GM10248 (cell line): ENCODE measurements around the gene TRIM31.

Experiments used
- CTCF ChIA-PET: fragments of 300-600 bp; sonication (Branson Sonifier 250); formaldehyde crosslinking; extraction: SDS; loops from one replicate; lab custom pipeline; 2021; ENCODE audit warnings: antibody characterized with exemption; lab: Yijun Ruan, JAX
- POLR2A ChIA-PET: fragments of 350-650 bp; sonication (Branson Sonifier 250); formaldehyde crosslinking; extraction: SDS; loops from one replicate; lab custom pipeline; 2020; ENCODE audit warnings: antibody characterized with exemption; lab: Yijun Ruan, JAX
- DNase-seq: peaks from one replicate; pipeline ENCODE4 v3.0.0; 2012; ENCODE audit errors: extremely low spot score
- CTCF ChIP-seq: IDR thresholded peaks from 2 replicates; pipeline ENCODE4 v1.5.1; 2012; ENCODE audit warnings: mild to moderate bottlenecking, low read depth; ENCODE audit errors: extremely low read depth, missing control alignments, control extremely low read depth

Gene TRIM31

DNA sequence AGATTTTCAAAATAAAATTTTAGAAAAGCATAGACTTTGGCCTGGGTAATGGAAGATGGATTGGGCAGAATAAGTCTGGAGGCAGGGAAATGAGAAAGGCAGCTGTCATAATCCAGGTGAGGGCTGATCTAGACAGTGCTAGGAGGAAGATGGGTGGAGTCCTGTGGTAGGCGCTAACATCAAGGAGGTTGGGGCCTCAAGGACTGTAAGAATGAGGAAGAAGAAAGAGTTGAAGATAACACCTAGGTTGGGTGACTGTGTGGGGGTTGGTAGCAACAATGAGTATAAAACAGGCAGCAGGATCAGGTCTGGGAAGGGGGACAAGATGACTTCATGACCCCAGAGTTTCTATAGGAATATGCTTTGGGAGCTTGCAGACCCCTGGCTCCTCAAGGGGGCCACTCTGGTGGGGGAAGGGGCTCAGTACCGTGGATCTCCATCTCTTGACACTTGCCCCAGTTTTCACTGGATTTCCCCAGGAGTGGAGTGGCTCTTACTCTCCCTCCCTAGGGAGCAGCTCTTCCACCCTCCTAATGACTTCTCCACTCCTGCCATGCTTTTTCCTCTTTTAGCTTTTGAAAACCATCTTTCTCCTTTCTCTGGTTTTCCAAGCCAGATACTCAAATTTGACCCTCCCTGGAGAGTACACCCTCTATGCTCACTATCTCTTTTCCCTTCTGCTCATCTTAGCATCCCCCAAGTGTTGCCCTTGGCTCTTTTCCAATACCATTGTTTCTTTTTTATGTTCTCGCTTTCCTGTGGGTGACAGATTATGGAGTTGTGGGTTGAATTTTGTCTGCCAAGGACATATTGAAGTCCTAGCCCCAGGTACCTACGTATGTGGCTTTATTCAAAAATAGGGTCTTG, 14.8 kb downstream of the TRIM31 start:
- ChIA-PET CTCF (interaction anchor here (0.9 to 4.4 kb wide), 2 partner anchors 33 to 37 kb away, joined by 3 to 19 read pairs; partner anchors contain the start of gene POLR1H), POLR2A (no interaction called here)
- no peak for TF ChIP-seq CTCF
- DNase-seq, result peak; percentile 22

DNA sequence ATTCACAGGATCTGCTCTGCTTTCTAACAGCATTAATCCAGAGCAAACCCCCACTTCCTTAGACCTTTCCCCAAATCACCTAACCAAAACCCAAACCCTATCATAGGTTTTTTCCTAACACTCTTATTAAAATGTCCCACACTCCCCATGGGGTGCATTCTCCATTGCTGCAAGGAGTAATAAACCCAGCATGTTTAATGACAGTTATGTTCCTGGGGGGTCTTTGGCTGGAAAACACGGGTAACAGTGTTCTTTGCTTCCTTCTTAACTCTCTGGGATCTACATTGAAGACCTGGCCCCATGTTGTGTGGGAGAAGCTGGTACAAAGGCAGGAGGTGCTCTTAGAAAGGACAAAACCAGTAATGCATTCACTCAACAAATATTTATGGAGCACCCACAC, 16.1 kb downstream of the TRIM31 start:
- ChIA-PET POLR2A (no interaction called here), CTCF (interaction anchor here (4.4 kb wide), 1 partner anchor 35 kb away, joined by 19 read pairs; no protein-coding TSS in a partner anchor)
- no peak for DNase-seq
- TF ChIP-seq CTCF, result no peak

DNA sequence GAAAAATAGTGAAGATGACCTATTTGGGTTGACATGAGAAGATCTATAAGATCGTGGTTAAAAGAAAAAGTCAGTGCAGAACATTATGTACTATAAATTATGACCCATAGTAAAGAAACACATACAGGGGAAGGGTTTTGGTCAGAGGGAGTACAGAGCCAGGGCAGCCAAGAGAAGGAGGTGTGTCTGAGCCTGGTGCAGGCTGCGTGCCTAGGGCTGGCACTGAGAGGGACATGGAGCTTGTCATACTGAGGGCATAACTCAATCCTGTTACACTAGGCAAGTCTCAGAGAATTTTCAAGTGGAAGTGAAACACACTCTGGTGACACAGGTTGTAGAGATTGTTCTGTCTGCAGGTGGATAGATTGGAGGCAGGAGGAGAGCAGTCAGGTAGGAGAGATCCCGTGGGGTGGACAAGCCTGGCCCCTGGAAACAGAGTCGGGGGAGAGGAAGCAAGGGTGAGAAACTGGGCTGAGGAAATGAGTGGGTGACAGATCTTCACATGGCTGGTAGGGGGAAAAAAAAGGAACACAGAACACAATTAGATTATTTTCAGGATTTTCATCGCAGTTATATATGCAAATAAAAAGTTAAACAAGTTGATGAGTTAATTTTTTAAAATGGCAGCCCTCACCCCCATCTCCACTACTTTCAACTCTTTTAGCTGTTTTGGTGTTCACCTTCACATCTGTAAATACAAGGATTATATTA, 18.8 kb downstream of the TRIM31 start:
- DNase-seq, result no peak
- no peak for TF ChIP-seq CTCF
- ChIA-PET POLR2A (no interaction called here), CTCF (interaction anchor here (1.1 to 9.1 kb wide), 3 partner anchors 10 to 39 kb away, joined by 3 to 58 read pairs (median 11); no protein-coding TSS in a partner anchor)

GRCh38 chr6:30092852-30093543, 19.9 kb downstream of the TRIM31 start:
- no peak for DNase-seq
- CTCF ChIA-PET, result interaction anchor here (1.6 to 9.1 kb wide), 3 partner anchors 11 to 39 kb away, joined by 8 to 58 read pairs (median 11); no protein-coding TSS in a partner anchor
- POLR2A ChIA-PET, result no interaction called here
- TF ChIP-seq CTCF, result no peak

- TF ChIP-seq CTCF, result no peak
- POLR2A ChIA-PET, result no interaction called here
- CTCF ChIA-PET, result interaction anchor here (1.6 to 9.1 kb wide), 3 partner anchors 10 to 40 kb away, joined by 7 to 58 read pairs (median 8); no protein-coding TSS in a partner anchor
- DNase-seq, result no peak
Measured at GRCh38 chr6:30091577-30092381, 21.1 kb downstream of the TRIM31 start.
